Liver (tissue), 3 donors: ENCODE measurements around the gene TDRD6.

Experiments used
- GABPA ChIP-seq, 2 donors: IDR thresholded peaks in 1 of 2; conservative IDR thresholded peaks in 1 of 2; 2 replicates each; pipeline ENCODE4 v1.6.1; 2016; ENCODE audit warnings: antibody characterized with exemption in 2 of 2, mild to moderate bottlenecking in 1 of 2, moderate library complexity in 1 of 2
- JUND ChIP-seq, 2 donors: IDR thresholded peaks; 2 replicates each; pipeline ENCODE4 v1.6.1; 2016; ENCODE audit warnings: antibody characterized with exemption in 2 of 2
- RAD21 ChIP-seq, 2 donors: IDR thresholded peaks; 2 replicates each; pipeline ENCODE4 v1.6.1; 2016; ENCODE audit warnings: antibody characterized with exemption in 2 of 2, mild to moderate bottlenecking in 2 of 2
- RXRA ChIP-seq, 2 donors: IDR thresholded peaks; 2 replicates each; pipeline ENCODE4 v1.6.1; 2017 to 2018; ENCODE audit warnings: antibody characterized with exemption in 2 of 2, mild to moderate bottlenecking in 1 of 2
- SP1 ChIP-seq: IDR thresholded peaks from 2 replicates; pipeline ENCODE4 v1.6.1; 2018; ENCODE audit warnings: antibody characterized with exemption, mild to moderate bottlenecking
- TAF1 ChIP-seq: conservative IDR thresholded peaks from 2 replicates; pipeline ENCODE4 v1.6.1; 2016; ENCODE audit warnings: antibody characterized with exemption, mild to moderate bottlenecking
- TF ChIP-seq, protein P1 (sequence below): fragments of 150-350 bp; IDR thresholded peaks from 2 replicates; pipeline ENCODE4 v1.5.1; 2017; ENCODE audit warnings: improper control_type of control experiment, low read depth, low read length; ENCODE audit not compliant: missing input control
- TF ChIP-seq, protein P2 (sequence below): IDR thresholded peaks from 2 replicates; pipeline ENCODE4 v1.6.1; 2016; ENCODE audit warnings: antibody characterized with exemption
- TF ChIP-seq, protein P3 (sequence below): IDR thresholded peaks from 2 replicates; pipeline ENCODE4 v1.6.1; 2016; ENCODE audit warnings: antibody characterized with exemption
- donor health status: healthy.
- donor health status: healthy.

DNA sequence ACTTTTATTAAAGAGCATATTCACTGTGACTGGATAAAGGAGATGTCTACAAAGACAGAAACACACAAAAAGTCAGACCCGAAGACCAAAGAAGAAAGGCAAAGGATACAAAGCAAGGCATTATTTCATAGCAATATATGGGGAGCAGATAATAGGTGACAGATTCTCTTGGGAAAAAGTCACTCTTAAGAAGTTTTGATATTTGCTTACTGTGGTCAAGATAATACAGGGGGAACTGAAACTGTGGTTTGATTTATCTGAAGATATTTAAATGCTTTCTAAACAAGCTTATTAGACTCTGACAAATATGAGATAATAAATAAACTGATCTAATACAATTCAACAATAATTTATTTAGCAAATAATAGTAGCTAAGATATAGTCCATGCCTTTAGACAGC lies 49.8 kb upstream of the TDRD6 start:
- TF ChIP-seq, protein P1, sequence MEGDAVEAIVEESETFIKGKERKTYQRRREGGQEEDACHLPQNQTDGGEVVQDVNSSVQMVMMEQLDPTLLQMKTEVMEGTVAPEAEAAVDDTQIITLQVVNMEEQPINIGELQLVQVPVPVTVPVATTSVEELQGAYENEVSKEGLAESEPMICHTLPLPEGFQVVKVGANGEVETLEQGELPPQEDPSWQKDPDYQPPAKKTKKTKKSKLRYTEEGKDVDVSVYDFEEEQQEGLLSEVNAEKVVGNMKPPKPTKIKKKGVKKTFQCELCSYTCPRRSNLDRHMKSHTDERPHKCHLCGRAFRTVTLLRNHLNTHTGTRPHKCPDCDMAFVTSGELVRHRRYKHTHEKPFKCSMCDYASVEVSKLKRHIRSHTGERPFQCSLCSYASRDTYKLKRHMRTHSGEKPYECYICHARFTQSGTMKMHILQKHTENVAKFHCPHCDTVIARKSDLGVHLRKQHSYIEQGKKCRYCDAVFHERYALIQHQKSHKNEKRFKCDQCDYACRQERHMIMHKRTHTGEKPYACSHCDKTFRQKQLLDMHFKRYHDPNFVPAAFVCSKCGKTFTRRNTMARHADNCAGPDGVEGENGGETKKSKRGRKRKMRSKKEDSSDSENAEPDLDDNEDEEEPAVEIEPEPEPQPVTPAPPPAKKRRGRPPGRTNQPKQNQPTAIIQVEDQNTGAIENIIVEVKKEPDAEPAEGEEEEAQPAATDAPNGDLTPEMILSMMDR: no peak
- TF ChIP-seq, protein P2, sequence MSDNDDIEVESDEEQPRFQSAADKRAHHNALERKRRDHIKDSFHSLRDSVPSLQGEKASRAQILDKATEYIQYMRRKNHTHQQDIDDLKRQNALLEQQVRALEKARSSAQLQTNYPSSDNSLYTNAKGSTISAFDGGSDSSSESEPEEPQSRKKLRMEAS: no peak
- TF ChIP-seq GABPA (IDR thresholded peaks at IDR 0.05 in 1 of 2, conservative IDR thresholded peaks at IDR 0.05 in 1 of 2) (no peak), TAF1 (no peak), RXRA (IDR thresholded peaks at IDR 0.05) (no peak), RAD21 (IDR thresholded peaks at IDR 0.05) (no peak), JUND (IDR thresholded peaks at IDR 0.05) (no peak), SP1 (no peak)
- TF ChIP-seq, protein P3, sequence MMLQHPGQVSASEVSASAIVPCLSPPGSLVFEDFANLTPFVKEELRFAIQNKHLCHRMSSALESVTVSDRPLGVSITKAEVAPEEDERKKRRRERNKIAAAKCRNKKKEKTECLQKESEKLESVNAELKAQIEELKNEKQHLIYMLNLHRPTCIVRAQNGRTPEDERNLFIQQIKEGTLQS: no peak
